ENCODE measurements around the gene ORC5.

- TF ChIP-seq CTCF (IDR thresholded peaks at IDR 0.05) (no peak), POLR2A (IDR thresholded peaks at IDR 0.05) (no peak), EP300 (IDR thresholded peaks at IDR 0.05) (no peak), POLR2AphosphoS5 (IDR thresholded peaks at IDR 0.05) (no peak)
Measured at GRCh38 chr7:104126411-104126841, 81.4 kb downstream of the ORC5 start.
